ENCODE measurements around the gene STAB1. TPM values are rescaled to one million over a fixed set of nuclear protein-coding genes. Genes with fewer than 3 reads are reported as not detected.

Gene STAB1
- total RNA-seq, 3 donors from 2014 or later = 47.7 to 149 (median 55.4) TPM

- no peak for TF ChIP-seq POLR2A (IDR thresholded peaks at IDR 0.05)
- TF ChIP-seq POLR2AphosphoS5 (IDR thresholded peaks at IDR 0.05) = no peak
- no peak for TF ChIP-seq CTCF (IDR thresholded peaks at IDR 0.05)
- no peak overlapping the region for H3K27ac ChIP-seq
Observed at GRCh38 chr3:52568069-52568468, 72.9 kb downstream of the STAB1 start.

GRCh38 chr3:52570076-52570475, 74.9 kb downstream of the STAB1 start:
- no peak overlapping the region for H3K27ac ChIP-seq
- H3K36me3 ChIP-seq = no peaks in the 10 kb centered on the region
- H3K27me3 ChIP-seq = no peaks in the 10 kb centered on the region
- intact Hi-C loops (cut with DNase I; ENCODE audit: low total_unique reads) = no loop called here
- no peaks in the 10 kb centered on the region for H3K9me3 ChIP-seq
- no peak for TF ChIP-seq POLR2A (IDR thresholded peaks at IDR 0.05)
- TF ChIP-seq CTCF (IDR thresholded peaks at IDR 0.05) = no peak
- TF ChIP-seq POLR2AphosphoS5 (IDR thresholded peaks at IDR 0.05) = no peak
- no peak overlapping the region for H3K4me3 ChIP-seq
- DNase-seq (ENCODE audit: low spot score in 2 of 2) = no peak
- H3K4me1 ChIP-seq = no peaks in the 10 kb centered on the region

More at GRCh38 chr3:52568069-52568468, 72.9 kb downstream of the STAB1 start:
- Histone ChIP-seq H3K4me3 (no peak overlapping the region), H3K36me3 (no peaks in the 10 kb centered on the region), H3K9me3 (no peaks in the 10 kb centered on the region), H3K27me3 (no peaks in the 10 kb centered on the region), H3K4me1 (no peaks in the 10 kb centered on the region)
- DNase-seq (ENCODE audit: low spot score in 2 of 2) = no peak
- intact Hi-C loops (cut with DNase I; ENCODE audit: low total_unique reads) = no loop called here

DNA sequence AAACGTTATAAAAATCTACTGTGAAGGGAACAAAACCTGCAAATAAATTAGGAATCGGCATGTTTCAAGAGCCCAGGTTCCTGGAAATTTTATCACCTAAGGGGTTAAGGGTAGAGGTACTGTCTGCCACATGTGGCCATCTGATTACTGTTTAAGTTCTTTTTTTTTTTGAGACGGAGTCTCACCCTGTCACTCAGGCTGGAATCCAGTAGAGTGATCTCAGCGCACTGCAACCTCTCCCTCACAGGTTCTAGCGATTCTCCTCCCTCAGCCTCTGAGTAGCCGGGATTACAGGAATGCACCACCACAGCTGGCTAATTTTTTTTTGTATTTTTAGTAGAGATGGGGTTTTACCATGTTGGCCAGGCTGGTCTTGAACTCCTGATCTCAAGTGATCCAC, 77.1 kb downstream of the STAB1 start:
- intact Hi-C loops (cut with DNase I; ENCODE audit: low total_unique reads) = no loop called here
- DNase-seq (ENCODE audit: low spot score in 2 of 2) = no peak

More for the DNA sequence above, 77.1 kb downstream of the STAB1 start:
- Histone ChIP-seq H3K4me1 (no peaks in the 10 kb centered on the region), H3K36me3 (no peaks in the 10 kb centered on the region), H3K9me3 (no peaks in the 10 kb centered on the region), H3K4me3 (no peak overlapping the region), H3K27ac (no peak overlapping the region), H3K27me3 (no peaks in the 10 kb centered on the region)
- TF ChIP-seq CTCF (IDR thresholded peaks at IDR 0.05) = no peak
- no peak for TF ChIP-seq POLR2AphosphoS5 (IDR thresholded peaks at IDR 0.05)
- TF ChIP-seq POLR2A (IDR thresholded peaks at IDR 0.05) = no peak

Other genes with a start within 250 kb of the STAB1 start
- 10 to 100 TPM; 15.4 to 31.2 (median 20.2) TPM for gene PPM1M, start 249.6 kb upstream of the STAB1 start, total RNA-seq
- 10 to 100 TPM; 49.6 to 53.1 (median 52.1) TPM for gene WDR82, start 216.7 kb upstream of the STAB1 start, total RNA-seq
- gene GLYCTK, start 207.5 kb upstream of the STAB1 start, total RNA-seq = 10 to 100 TPM in 1 of 3 donors, 1 to 10 TPM in 2; 7.3 to 17.8 (median 9.5) TPM
- 10 to 100 TPM in 2 of 3 donors, 1 to 10 TPM in 1; 7.5 to 11.5 (median 10.8) TPM for gene DNAH1, start 179.0 kb upstream of the STAB1 start, total RNA-seq
- 10 to 100 TPM; 51.8 to 78.1 (median 65.5) TPM for gene BAP1, start 85.3 kb upstream of the STAB1 start, total RNA-seq
- gene PHF7, start 84.7 kb upstream of the STAB1 start, total RNA-seq = 10 to 100 TPM; 11.8 to 18.1 (median 12.4) TPM
- 100 to 1,000 TPM in 1 of 3 donors, 10 to 100 TPM in 2; 12.3 to 255 (median 70.1) TPM for gene SEMA3G, start 50.2 kb upstream of the STAB1 start, total RNA-seq
- 1 to 10 TPM in 2 of 3 donors, not detected in 1; 3.7 to 4.2 TPM for gene TNNC1, start 41.3 kb upstream of the STAB1 start, total RNA-seq
- gene NISCH, start 39.7 kb upstream of the STAB1 start, total RNA-seq = 100 to 1,000 TPM in 2 of 3 donors, 10 to 100 TPM in 1; 67.7 to 119 (median 108) TPM
- 10 to 100 TPM; 26.5 to 35.7 (median 28.6) TPM for gene NT5DC2, start 38.5 kb downstream of the STAB1 start, total RNA-seq
- 10 to 100 TPM in 1 of 3 donors, 1 to 10 TPM in 2; 1.3 to 14.1 (median 1.8) TPM for gene UQCC5, start 41.3 kb downstream of the STAB1 start, total RNA-seq
- 10 to 100 TPM; 81.0 to 98.7 (median 98.6) TPM for gene PBRM1, start 190.6 kb downstream of the STAB1 start, total RNA-seq
- 100 to 1,000 TPM in 2 of 3 donors, 10 to 100 TPM in 1; 57.3 to 137 (median 126) TPM for gene GNL3, start 190.7 kb downstream of the STAB1 start, total RNA-seq
- 10 to 100 TPM; 44.5 to 65.7 (median 56.4) TPM for gene GLT8D1, start 210.5 kb downstream of the STAB1 start, total RNA-seq
- 10 to 100 TPM; 77.1 to 90.2 (median 86.5) TPM for gene SPCS1, start 210.8 kb downstream of the STAB1 start, total RNA-seq

All from breast epithelium (tissue), 4 donors.